ENCODE results near the gene PIM3.
A peak's percentile ranks its signal among the peaks of the same experiment; 100 is the strongest.

Gene PIM3

GRCh38 chr22:49928555-49929210, 31.9 kb upstream of the PIM3 start:
- no peak for DNase-seq (ENCODE audit: low spot score)

- DNase-seq (ENCODE audit: low spot score), result peak; percentile 67
Measured at GRCh38 chr22:49929211-49929979, 31.2 kb upstream of the PIM3 start.

- DNase-seq (ENCODE audit: low spot score), result no peak
Measured at GRCh38 chr22:49929994-49930575, 30.5 kb upstream of the PIM3 start.

GRCh38 chr22:49930596-49931412, 29.8 kb upstream of the PIM3 start:
- DNase-seq (ENCODE audit: low spot score), result peak; percentile 63

GRCh38 chr22:49933236-49934159, 27.1 kb upstream of the PIM3 start:
- no peak for DNase-seq (ENCODE audit: low spot score)

GRCh38 chr22:49934160-49934890, 26.2 kb upstream of the PIM3 start:
- no peak for DNase-seq (ENCODE audit: low spot score)

- peak; percentile 89 for DNase-seq (ENCODE audit: low spot score)
Measured at GRCh38 chr22:49934891-49935557, 25.5 kb upstream of the PIM3 start.

- peak; percentile 63 for DNase-seq (ENCODE audit: low spot score)
Measured at GRCh38 chr22:49935561-49935960, 25.0 kb upstream of the PIM3 start.

- DNase-seq (ENCODE audit: low spot score), result peak; percentile 93
Measured at GRCh38 chr22:49936018-49936972, 24.3 kb upstream of the PIM3 start.

GRCh38 chr22:49936973-49937757, 23.4 kb upstream of the PIM3 start:
- no peak for DNase-seq (ENCODE audit: low spot score)

GRCh38 chr22:49937758-49938564, 22.6 kb upstream of the PIM3 start:
- DNase-seq (ENCODE audit: low spot score), result no peak

GRCh38 chr22:49938565-49939136, 21.9 kb upstream of the PIM3 start:
- DNase-seq (ENCODE audit: low spot score), result no peak

GRCh38 chr22:49941507-49942316, 18.9 kb upstream of the PIM3 start:
- DNase-seq (ENCODE audit: low spot score), result no peak

- no peak for DNase-seq (ENCODE audit: low spot score)
Measured at GRCh38 chr22:49942565-49943404, 17.8 kb upstream of the PIM3 start.

GRCh38 chr22:49943405-49943765, 17.2 kb upstream of the PIM3 start:
- DNase-seq (ENCODE audit: low spot score), result no peak
